Esophagus muscularis mucosa (tissue), 4 donors: ENCODE data around the gene RNF125. TPM values are rescaled to one million over a fixed set of nuclear protein-coding genes. Genes with fewer than 3 reads are reported as not detected.

ENCODE experiments used
- DNase-seq: peaks from one replicate; pipeline ENCODE4 v3.0.0-alpha.2; 2017; ENCODE audit errors: extremely low spot score
- H3K27ac ChIP-seq, 4 donors: fragments of 200-600 bp; sonication (generic); replicated peaks in 1 of 4; 1 replicate in 3 of 4; 2 replicates in 1 of 4; pipeline ENCODE4 v1.5.1; 2016 to 2019; ENCODE audit warnings: mild to moderate bottlenecking in 1 of 4
- H3K27me3 ChIP-seq, 4 donors: fragments of 200-600 bp; sonication (generic); one replicate each; pipeline versions ENCODE4 v1.5.1 to v1.6.0; 2016 to 2019
- H3K36me3 ChIP-seq, 4 donors: fragments of 200-600 bp; sonication (generic); one replicate each; pipeline ENCODE4 v1.5.1; 2016 to 2019
- H3K4me1 ChIP-seq, 4 donors: fragments of 200-600 bp; sonication (generic); one replicate each; pipeline ENCODE4 v1.5.1; 2016 to 2019
- H3K4me3 ChIP-seq, 4 donors: fragments of 200-600 bp; sonication (generic); 1 replicate in 2 of 4; 2 replicates in 2 of 4; pipeline ENCODE4 v1.5.1; 2016 to 2019; ENCODE audit warnings: mild to moderate bottlenecking in 4 of 4, moderate library complexity in 1 of 4
- H3K9me3 ChIP-seq, 4 donors: fragments of 200-600 bp; sonication (generic); 1 replicate in 3 of 4; 2 replicates in 1 of 4; pipeline ENCODE4 v1.5.1; 2016 to 2019
- EP300 ChIP-seq: sonication (generic); formaldehyde crosslinking; IDR thresholded peaks from one replicate; pipeline ENCODE4 v1.6.1; 2017; ENCODE audit warnings: antibody characterized with exemption
- POLR2A ChIP-seq: fragments of 450-650 bp; IDR thresholded peaks from one replicate; pipeline ENCODE4 v1.6.1; 2017; ENCODE audit warnings: antibody characterized with exemption, moderate library complexity, mild to moderate bottlenecking, low read depth
- POLR2AphosphoS5 ChIP-seq, 2 donors: sonication (generic); formaldehyde crosslinking; IDR thresholded peaks; one replicate each; pipeline ENCODE4 v1.6.1; 2017; ENCODE audit warnings: antibody characterized with exemption in 2 of 2
- WGBS: methylation state at CpG from one replicate; pipeline ENCODE4 v1.1.5; 2018; 5-methylcytosine and 5-hydroxymethylcytosine counted together
- intact Hi-C: fragments of 100-400 bp; cut with DNase I; formaldehyde crosslinking; loops from one replicate; pipeline ENCODE4 v1.15.1; 2023
- total RNA-seq, 4 donors: library from RNA; depleted of rRNA; stranded (reverse); fragments of >200 nt; gene quantifications; one replicate each; pipeline versions ENCODE4 v1.1.0 to v1.2.1, GENCODE V29; 2016
- TF ChIP-seq, protein P1 (sequence below), 3 experiments: fragments of 200-600 bp in 2 of 3; fragments of 450-650 bp in 1 of 3; sonication (generic) in 2 of 3; IDR thresholded peaks; one replicate each; pipeline ENCODE4 v1.5.1; 2017 to 2019; ENCODE audit warnings: antibody characterized with exemption in 3 of 3, mild to moderate bottlenecking in 2 of 3, moderate library complexity in 1 of 3

Gene RNF125
- total RNA-seq, 4 donors from 2014 or later, result 3.3 to 5.2 (median 4.3) TPM

DNA sequence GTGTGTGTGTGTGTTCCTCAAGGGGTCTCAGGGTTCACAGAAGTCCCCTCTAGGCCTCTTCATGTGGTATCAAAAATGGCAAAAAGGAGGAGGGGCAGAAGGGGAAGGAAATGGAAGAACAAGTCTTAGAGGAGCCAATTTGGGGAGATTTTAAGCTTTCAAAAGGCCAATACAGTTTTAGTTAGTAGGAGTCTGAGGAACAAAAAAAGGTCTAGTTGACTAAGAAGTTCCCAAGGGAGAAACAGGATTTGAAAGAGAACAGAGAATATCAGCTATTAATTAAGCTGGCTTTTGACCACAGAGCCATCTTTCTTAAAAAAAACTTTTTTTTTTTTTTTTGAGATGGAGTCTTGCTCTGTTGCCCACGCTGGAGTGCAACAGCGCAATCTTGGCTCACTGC, 7.1 kb downstream of the RNF125 start:
- intact Hi-C loops, result no loop called here
- Histone ChIP-seq H3K4me3 (no peak overlapping the region), H3K36me3 (no peaks in the 10 kb centered on the region), H3K4me1 (peaks cover 0 to 7% (median 4%) of the 10 kb centered on the region in 4 donors), H3K9me3 (no peaks in the 10 kb centered on the region), H3K27me3 (no peaks in the 10 kb centered on the region), H3K27ac (no peak overlapping the region)
- no peak for DNase-seq
- 91% methylated on average over 2 of the region's 2 CpGs for WGBS
- TF ChIP-seq POLR2A, result no peak
- TF ChIP-seq, protein P1, sequence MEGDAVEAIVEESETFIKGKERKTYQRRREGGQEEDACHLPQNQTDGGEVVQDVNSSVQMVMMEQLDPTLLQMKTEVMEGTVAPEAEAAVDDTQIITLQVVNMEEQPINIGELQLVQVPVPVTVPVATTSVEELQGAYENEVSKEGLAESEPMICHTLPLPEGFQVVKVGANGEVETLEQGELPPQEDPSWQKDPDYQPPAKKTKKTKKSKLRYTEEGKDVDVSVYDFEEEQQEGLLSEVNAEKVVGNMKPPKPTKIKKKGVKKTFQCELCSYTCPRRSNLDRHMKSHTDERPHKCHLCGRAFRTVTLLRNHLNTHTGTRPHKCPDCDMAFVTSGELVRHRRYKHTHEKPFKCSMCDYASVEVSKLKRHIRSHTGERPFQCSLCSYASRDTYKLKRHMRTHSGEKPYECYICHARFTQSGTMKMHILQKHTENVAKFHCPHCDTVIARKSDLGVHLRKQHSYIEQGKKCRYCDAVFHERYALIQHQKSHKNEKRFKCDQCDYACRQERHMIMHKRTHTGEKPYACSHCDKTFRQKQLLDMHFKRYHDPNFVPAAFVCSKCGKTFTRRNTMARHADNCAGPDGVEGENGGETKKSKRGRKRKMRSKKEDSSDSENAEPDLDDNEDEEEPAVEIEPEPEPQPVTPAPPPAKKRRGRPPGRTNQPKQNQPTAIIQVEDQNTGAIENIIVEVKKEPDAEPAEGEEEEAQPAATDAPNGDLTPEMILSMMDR (IDR thresholded peaks at IDR 0.05), result no peak
- no peak for TF ChIP-seq POLR2AphosphoS5 (IDR thresholded peaks at IDR 0.05)
- TF ChIP-seq EP300, result no peak

DNA sequence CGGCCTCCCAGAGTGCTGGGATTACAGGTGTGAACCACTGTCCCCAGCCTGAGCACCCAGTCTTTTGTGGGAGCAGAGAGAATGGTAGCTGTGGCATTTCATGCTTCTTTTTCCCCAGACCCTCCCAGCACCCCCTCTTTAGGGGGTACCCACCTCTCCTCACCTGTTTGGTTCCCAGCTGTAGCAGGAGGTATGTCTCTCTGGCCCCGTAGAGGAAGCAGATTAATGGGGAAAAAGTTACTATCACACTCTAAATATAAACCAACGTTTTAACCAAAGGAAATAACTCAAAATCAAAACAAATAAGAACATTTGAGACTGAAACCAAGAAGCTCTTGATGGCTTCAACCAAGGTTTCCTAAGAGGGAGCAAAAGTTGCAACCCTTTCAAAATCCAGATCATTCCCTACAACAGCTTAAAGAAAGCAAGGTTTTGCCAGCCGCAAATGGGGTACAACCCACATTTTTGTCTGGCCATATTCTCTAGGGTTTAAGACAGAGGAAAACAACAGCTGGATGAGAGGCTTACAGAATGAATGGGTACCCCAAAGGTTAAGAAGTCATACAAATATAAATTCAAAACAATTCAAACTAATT, 8.0 kb downstream of the RNF125 start:
- intact Hi-C loops, result no loop called here
- Histone ChIP-seq H3K27me3 (no peaks in the 10 kb centered on the region), H3K4me1 (peaks cover 0 to 5% (median 4%) of the 10 kb centered on the region in 4 donors), H3K36me3 (no peaks in the 10 kb centered on the region), H3K4me3 (no peak overlapping the region), H3K9me3 (no peaks in the 10 kb centered on the region), H3K27ac (no peak overlapping the region)
- WGBS, result 55% methylated on average over 4 of the region's 4 CpGs
- no peak for DNase-seq
- TF ChIP-seq EP300 (no peak), POLR2A (no peak), POLR2AphosphoS5 (IDR thresholded peaks at IDR 0.05) (no peak)
- TF ChIP-seq, protein P1 (IDR thresholded peaks at IDR 0.05), result no peak

DNA sequence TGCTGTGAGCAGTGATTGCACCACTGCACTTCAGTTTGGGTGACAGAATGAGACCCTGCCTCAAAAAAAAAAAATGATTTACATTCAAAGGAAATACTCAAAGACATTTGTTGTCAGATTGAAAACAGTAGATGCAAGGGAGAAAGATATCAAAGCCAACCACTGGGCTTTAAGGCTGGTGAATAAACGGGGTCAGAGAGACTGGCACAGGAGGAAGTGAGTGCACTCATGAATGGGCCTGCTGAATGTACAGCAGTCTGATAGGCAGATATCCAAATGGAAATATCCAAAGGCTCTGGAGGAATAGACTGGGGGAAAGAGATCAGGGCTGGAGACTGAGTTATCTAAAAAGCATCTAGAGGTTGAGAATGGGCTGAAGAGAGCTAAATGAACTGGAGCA, 10.9 kb downstream of the RNF125 start:
- H3K9me3 ChIP-seq, result no peaks in the 10 kb centered on the region
- H3K27me3 ChIP-seq, result no peaks in the 10 kb centered on the region
- no peak for DNase-seq
- no peak overlapping the region for H3K4me3 ChIP-seq
- TF ChIP-seq, protein P1 (IDR thresholded peaks at IDR 0.05), result no peak
- no peak for TF ChIP-seq POLR2AphosphoS5 (IDR thresholded peaks at IDR 0.05)
- no peak for TF ChIP-seq EP300
- TF ChIP-seq POLR2A, result no peak
- no peaks in the 10 kb centered on the region for H3K36me3 ChIP-seq
- WGBS, result 56% methylated on average over 1 of the region's 1 CpG
- peaks cover 0 to 5% (median 4%) of the 10 kb centered on the region in 4 donors for H3K4me1 ChIP-seq
- no peak overlapping the region for H3K27ac ChIP-seq
- intact Hi-C loops, result no loop called here

DNA sequence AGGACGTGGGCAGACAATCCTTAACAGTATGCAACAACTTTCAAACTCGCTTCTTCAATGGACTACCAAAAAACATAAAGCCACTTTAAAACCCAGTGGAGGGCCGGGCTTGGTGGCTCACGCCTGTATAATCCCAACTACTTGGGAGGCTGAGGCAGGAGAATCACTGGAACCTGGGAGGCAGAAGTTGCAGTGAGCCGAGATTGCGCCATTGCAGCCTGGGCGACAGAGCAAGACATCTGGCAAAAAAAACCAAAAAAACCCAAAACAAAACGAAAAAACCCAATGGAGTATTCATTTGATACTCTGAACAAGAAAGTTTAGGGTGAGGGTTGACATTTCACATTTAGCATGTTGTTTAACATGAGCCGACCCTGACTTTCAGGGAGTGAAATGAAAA, 14.0 kb downstream of the RNF125 start:
- DNase-seq, result no peak
- Histone ChIP-seq H3K9me3 (no peaks in the 10 kb centered on the region), H3K4me3 (no peak overlapping the region), H3K27me3 (no peaks in the 10 kb centered on the region), H3K27ac (no peak overlapping the region), H3K36me3 (peaks cover 0 to 8% (median 3%) of the 10 kb centered on the region in 4 donors), H3K4me1 (no peaks in the 10 kb centered on the region)
- WGBS, result 87% methylated on average over 9 of the region's 9 CpGs
- intact Hi-C loops, result no loop called here
- TF ChIP-seq EP300, result no peak
- no peak for TF ChIP-seq POLR2AphosphoS5 (IDR thresholded peaks at IDR 0.05)
- TF ChIP-seq, protein P1 (IDR thresholded peaks at IDR 0.05), result no peak
- no peak for TF ChIP-seq POLR2A
